Gastrocnemius medialis (tissue), 4 donors: ENCODE measurements around the gene FRY.

ENCODE experiments used
- POLR2A ChIP-seq, 2 donors: fragments of 450-650 bp; IDR thresholded peaks; one replicate each; pipeline ENCODE4 v1.6.1; 2017; ENCODE audit warnings: antibody characterized with exemption in 2 of 2, mild to moderate bottlenecking in 2 of 2, moderate library complexity in 2 of 2
- TF ChIP-seq, protein P1 (sequence below), 5 experiments: fragments of 450-650 bp in 3 of 5; fragments of 200-600 bp in 2 of 5; sonication (generic) in 2 of 5; IDR thresholded peaks in 4 of 5; conservative IDR thresholded peaks in 1 of 5; 1 replicate in 4 of 5; 2 replicates in 1 of 5; pipeline ENCODE4 v1.5.1; 2016 to 2019; ENCODE audit warnings: antibody characterized with exemption in 5 of 5, mild to moderate bottlenecking in 3 of 5, moderate library complexity in 3 of 5

DNA sequence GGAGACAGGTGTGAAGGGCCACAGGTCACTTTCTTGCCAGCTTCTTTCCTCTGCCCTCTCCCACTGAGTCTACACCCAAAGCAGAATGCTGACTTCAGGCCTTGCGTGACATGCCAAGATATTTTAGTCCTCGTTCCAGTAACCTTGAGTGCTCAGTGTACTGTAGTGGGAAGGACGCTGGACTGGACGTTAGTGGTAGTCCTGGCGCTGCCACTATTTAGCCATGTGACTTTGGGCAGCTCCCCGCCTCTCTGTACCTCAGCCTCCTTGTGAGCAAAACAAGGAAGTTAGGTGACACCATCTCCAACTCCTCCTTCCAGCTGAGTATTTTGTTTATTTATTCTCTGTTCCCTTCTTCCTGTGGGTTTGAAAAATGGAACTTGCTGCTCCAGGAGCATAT lies 86.1 kb downstream of the FRY start:
- TF ChIP-seq POLR2A (IDR thresholded peaks at IDR 0.05) = peak in 1 of 2 donors; percentile 29
- TF ChIP-seq, protein P1, sequence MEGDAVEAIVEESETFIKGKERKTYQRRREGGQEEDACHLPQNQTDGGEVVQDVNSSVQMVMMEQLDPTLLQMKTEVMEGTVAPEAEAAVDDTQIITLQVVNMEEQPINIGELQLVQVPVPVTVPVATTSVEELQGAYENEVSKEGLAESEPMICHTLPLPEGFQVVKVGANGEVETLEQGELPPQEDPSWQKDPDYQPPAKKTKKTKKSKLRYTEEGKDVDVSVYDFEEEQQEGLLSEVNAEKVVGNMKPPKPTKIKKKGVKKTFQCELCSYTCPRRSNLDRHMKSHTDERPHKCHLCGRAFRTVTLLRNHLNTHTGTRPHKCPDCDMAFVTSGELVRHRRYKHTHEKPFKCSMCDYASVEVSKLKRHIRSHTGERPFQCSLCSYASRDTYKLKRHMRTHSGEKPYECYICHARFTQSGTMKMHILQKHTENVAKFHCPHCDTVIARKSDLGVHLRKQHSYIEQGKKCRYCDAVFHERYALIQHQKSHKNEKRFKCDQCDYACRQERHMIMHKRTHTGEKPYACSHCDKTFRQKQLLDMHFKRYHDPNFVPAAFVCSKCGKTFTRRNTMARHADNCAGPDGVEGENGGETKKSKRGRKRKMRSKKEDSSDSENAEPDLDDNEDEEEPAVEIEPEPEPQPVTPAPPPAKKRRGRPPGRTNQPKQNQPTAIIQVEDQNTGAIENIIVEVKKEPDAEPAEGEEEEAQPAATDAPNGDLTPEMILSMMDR (IDR thresholded peaks at IDR 0.05 in 4 of 5, conservative IDR thresholded peaks at IDR 0.05 in 1 of 5) = no peak
